ENCODE data around the gene PA2G4. TPM values are rescaled to one million over a fixed set of nuclear protein-coding genes. Genes with fewer than 3 reads are reported as not detected.

Gene PA2G4
- total and polyA plus RNA-seq, 2 of the 4 experiments (the other 2 are of a cell fraction): 158 to 198 TPM

DNA sequence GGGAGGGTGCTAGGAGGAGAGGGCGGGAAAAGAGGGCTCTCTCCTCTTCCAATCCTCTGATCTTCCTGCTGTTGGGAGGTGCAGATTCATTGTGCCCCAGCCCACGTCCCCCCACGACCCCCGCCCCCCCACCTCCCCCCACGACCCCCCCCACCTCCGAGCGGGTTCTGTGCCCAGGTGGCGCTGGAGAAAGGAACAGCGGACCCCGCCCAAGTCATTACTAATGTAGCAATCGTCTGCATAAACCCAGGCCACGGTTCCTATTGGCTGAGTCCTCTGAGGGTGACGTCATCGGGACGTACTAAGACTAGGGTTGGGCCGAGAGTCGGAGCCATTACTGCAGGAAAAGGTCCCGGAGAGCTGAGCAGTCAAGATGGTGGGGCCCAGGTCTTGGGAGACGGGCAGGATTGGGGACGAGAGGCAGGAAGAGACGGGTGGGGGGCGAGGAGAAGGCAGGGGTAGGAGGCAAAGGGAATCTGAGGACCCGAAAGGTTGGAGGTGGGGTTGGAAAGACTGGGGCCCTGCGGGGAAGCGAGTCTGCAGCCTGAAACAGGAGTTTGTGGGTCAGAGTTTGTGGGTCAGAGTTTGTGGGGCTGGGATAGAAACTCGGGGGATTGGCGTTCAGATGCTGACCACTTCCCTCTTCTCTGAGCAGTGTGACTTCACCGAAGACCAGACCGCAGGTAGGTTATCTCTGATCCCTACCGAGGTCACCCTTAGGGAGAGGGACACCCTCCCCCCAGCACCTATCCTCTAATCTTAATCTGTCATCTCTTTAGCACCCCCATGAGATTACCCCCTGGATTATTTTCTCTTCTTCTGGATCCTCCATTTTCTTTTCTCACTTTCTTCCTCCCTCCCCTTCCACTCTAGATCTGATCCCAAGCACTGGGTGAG lies 53.9 kb downstream of the PA2G4 start, which contains the start of gene MYL6:
TSS of gene MYL6 (plus strand) at position 331 of the 897 bp plus-strand sequence. CDS start at position 374, 43 bp downstream.
- Histone ChIP-seq H3K9me3 (ENCODE audit: control insufficient read depth, insufficient read depth, low read length) (no peaks in the 10 kb centered on the region), H3K14ac (replicated peaks; ENCODE audit: low read depth, low read length) (peak within 1 kb of the TSS; percentile 98), H4K8ac (ENCODE audit: low read depth in 2 of 2, low read length in 2 of 2) (peak within 1 kb of the TSS; percentile 91 to 94), H2BK5ac (ENCODE audit: low read depth, low read length, poor library complexity, severe bottlenecking) (peak within 1 kb of the TSS; percentile 91), H2AFZ (replicated peaks; ENCODE audit: low read length, poor library complexity) (peak within 1 kb of the TSS; percentile 87), H2AK9ac (replicated peaks; ENCODE audit: low read depth, low read length, poor library complexity) (peak within 1 kb of the TSS; percentile 99), H3K9me1 (ENCODE audit: insufficient read depth, low read length) (peaks cover 6% of the 10 kb centered on the region; the same call in 1 of the 2 replicates), H3K27ac (ENCODE audit: insufficient read depth, low read length) (peak within 1 kb of the TSS; percentile 90), H4K20me1 (ENCODE audit: insufficient read depth, low read length) (peaks cover 50% of the 10 kb centered on the region), H2BK15ac (ENCODE audit: low read depth, low read length) (peak within 1 kb of the TSS; percentile 59; the same call in 1 of the 3 replicates), H4K91ac (ENCODE audit: insufficient read depth, low read depth, low read length) (peak within 1 kb of the TSS; percentile 95), H3K56ac (ENCODE audit: extremely low read depth, insufficient read depth, low read length) (peak within 1 kb of the TSS; percentile 99), H4K5ac (ENCODE audit: low read depth, low read length) (peak within 1 kb of the TSS; percentile 85), H3K4me2 (ENCODE audit: low read depth, low read length) (peak within 1 kb of the TSS; percentile 98), H3K36me3 (ENCODE audit: control insufficient read depth, insufficient read depth, low read length) (peaks cover 45% of the 10 kb centered on the region), H3K4me1 (ENCODE audit: control insufficient read depth, insufficient read depth, low read length) (peaks cover 18% of the 10 kb centered on the region), H2AK5ac (ENCODE audit: low read depth, low read length) (peak within 1 kb of the TSS; percentile 95), H2BK20ac (ENCODE audit: low read depth, low read length) (0 out of 2 replicates have a peak within 1 kb of the TSS, but pooled peaks have one; percentile 4), H3K9ac (ENCODE audit: low read depth, low read length) (peak within 1 kb of the TSS; percentile 100), H3K4ac (ENCODE audit: low read depth, low read length) (peak within 1 kb of the TSS; percentile 97), H3K18ac (ENCODE audit: low read depth, low read length) (peak within 1 kb of the TSS; percentile 81), H3K27me3 (ENCODE audit: control insufficient read depth, insufficient read depth, low read length) (no peaks in the 10 kb centered on the region), H2BK120ac (ENCODE audit: low read depth, low read length) (peak within 1 kb of the TSS; percentile 62), H3K4me3 (ENCODE audit: insufficient read depth, low read depth, low read length) (peak within 1 kb of the TSS; percentile 73), H3K23ac (ENCODE audit: low read depth, low read length) (peak within 1 kb of the TSS; percentile 99), H3K79me1 (ENCODE audit: low read depth in 1 of 2, low read length in 2 of 2) (peaks cover 18 to 68% of the 10 kb centered on the region in 2 experiments)
- ChIA-PET POLR2A (ENCODE audit: unreplicated experiment) (interaction anchor here (1.6 kb wide), 1 partner anchor 30 kb away, joined by 8 read pairs; the partner anchor contains the start of gene ESYT1), CTCF (no interaction called here)
- dilution Hi-C loops (cut with HindIII; ENCODE audit: low sequenced_read_pairs, unreplicated experiment): no loop called here
- peak; percentile 70 for ATAC-seq (ENCODE audit: low read depth)
- in situ Hi-C loops (cut with MboI; ENCODE audit: low sequenced_read_pairs): no loop called here
- no TSS peak for BruUV-seq (replicated peaks)
- DNase-seq: peak; percentile 99
- WGBS, 2 experiments (ENCODE audit: extremely low coverage in 2 of 2, insufficient read length in 1 of 2): 0% methylated on average over 13 of the region's 30 CpGs; no CpG with 5 or more reads in 1 of the 2 experiments
- intact Hi-C loops (cut with micrococcal nuclease): loop anchor here (2.0 kb wide), 3 partner anchors 31 to 63 kb away; partner anchors contain the start of genes RNF41 and ZC3H10
- no peak for TF ChIP-seq SMC3 (IDR thresholded peaks at IDR 0.05; ENCODE audit: low read depth, low read length)
- TF ChIP-seq RCOR1 (IDR thresholded peaks at IDR 0.05; ENCODE audit: insufficient replicate concordance, low read length): no peak
- TF ChIP-seq, protein P1, sequence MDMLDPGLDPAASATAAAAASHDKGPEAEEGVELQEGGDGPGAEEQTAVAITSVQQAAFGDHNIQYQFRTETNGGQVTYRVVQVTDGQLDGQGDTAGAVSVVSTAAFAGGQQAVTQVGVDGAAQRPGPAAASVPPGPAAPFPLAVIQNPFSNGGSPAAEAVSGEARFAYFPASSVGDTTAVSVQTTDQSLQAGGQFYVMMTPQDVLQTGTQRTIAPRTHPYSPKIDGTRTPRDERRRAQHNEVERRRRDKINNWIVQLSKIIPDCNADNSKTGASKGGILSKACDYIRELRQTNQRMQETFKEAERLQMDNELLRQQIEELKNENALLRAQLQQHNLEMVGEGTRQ (IDR thresholded peaks at IDR 0.05; ENCODE audit: low read depth, low read length): no peak
- TF ChIP-seq RFX5 (IDR thresholded peaks at IDR 0.05; ENCODE audit: low read depth, low read length): no peak
- TF ChIP-seq FOS (IDR thresholded peaks at IDR 0.05; ENCODE audit: low read depth, low read length): peak; percentile 69
- TF ChIP-seq MXI1 (IDR thresholded peaks at IDR 0.05; ENCODE audit: borderline replicate concordance, low read depth, low read length): no peak
- peak; percentile 99 for TF ChIP-seq POLR2A (IDR thresholded peaks at IDR 0.05; ENCODE audit: low read depth, low read length)
- TF ChIP-seq BHLHE40 (IDR thresholded peaks at IDR 0.05; ENCODE audit: low read depth, low read length): peak; percentile 61
- TF ChIP-seq MAZ (IDR thresholded peaks at IDR 0.05; ENCODE audit: borderline replicate concordance, low read depth, low read length): peak; percentile 7
- TF ChIP-seq NFE2L2 (IDR thresholded peaks at IDR 0.05; ENCODE audit: low read depth, low read length): 0 out of 2 replicates have a peak, but pooled peaks have one; percentile 32
- no peak for TF ChIP-seq ELK1 (IDR thresholded peaks at IDR 0.05; ENCODE audit: borderline replicate concordance, low read depth, low read length)
- TF ChIP-seq CTCF (conservative IDR thresholded peaks at IDR 0.05; ENCODE audit: low read depth, low read length): no peak
- no peak for TF ChIP-seq RAD21 (IDR thresholded peaks at IDR 0.05; ENCODE audit: low read length)
